Karpas-422 (cell line): ENCODE data around the gene CACTIN. TPM values are rescaled to one million over a fixed set of nuclear protein-coding genes. Genes with fewer than 3 reads are reported as not detected.
A peak's percentile ranks its signal among the peaks of the same experiment; 100 is the strongest.
"Not testable (repeated sequence)": the region's sequence is repeated elsewhere in the genome, so short reads cannot be mapped to it uniquely, and the experiment has no call there.

Source experiments
- DNase-seq: peaks from one replicate; pipeline ENCODE4 v3.0.0-alpha.2; 2015
- H2AFZ ChIP-seq: fragments of 200-600 bp; sonication (generic); 2 replicates; pipeline ENCODE4 v1.6.1; 2014; ENCODE audit warnings: antibody characterized with exemption, low read length, mixed read lengths
- H3K27ac ChIP-seq: fragments of 200-600 bp; sonication (generic); 2 replicates; pipeline ENCODE4 v1.5.1; 2014; ENCODE audit warnings: mild to moderate bottlenecking, low read length, moderate library complexity
- H3K27me3 ChIP-seq: fragments of 200-600 bp; sonication (generic); 2 replicates; pipeline ENCODE4 v1.6.1; 2014; ENCODE audit warnings: low read length, mixed read lengths
- H3K36me3 ChIP-seq: fragments of 200-600 bp; sonication (generic); 2 replicates; pipeline ENCODE4 v1.6.1; 2014; ENCODE audit warnings: low read length, mixed read lengths; ENCODE audit not compliant: insufficient read depth
- H3K4me1 ChIP-seq: fragments of 200-600 bp; sonication (generic); 2 replicates; pipeline ENCODE4 v1.6.1; 2014; ENCODE audit warnings: mild to moderate bottlenecking, low read length, mixed read lengths
- H3K4me2 ChIP-seq: fragments of 200-600 bp; sonication (generic); 2 replicates; pipeline ENCODE4 v1.6.1; 2014; ENCODE audit warnings: low read length, low read depth, mild to moderate bottlenecking; ENCODE audit not compliant: poor library complexity, severe bottlenecking
- H3K4me3 ChIP-seq: fragments of 200-600 bp; sonication (generic); 2 replicates; pipeline ENCODE4 v1.5.1; 2014; ENCODE audit warnings: mild to moderate bottlenecking, antibody characterized with exemption, low read length, mixed read lengths
- H3K79me2 ChIP-seq: fragments of 200-600 bp; sonication (generic); 2 replicates; pipeline ENCODE4 v1.6.1; 2014; ENCODE audit warnings: mild to moderate bottlenecking, low read length, mixed read lengths
- H3K9ac ChIP-seq: fragments of 200-600 bp; sonication (generic); 2 replicates; pipeline ENCODE4 v1.6.0; 2014; ENCODE audit warnings: low read length
- H3K9me2 ChIP-seq: fragments of 200-600 bp; sonication (generic), shearing (Covaris generic); replicated peaks from 2 replicates; pipeline ENCODE4 v1.6.0; 2014; ENCODE audit warnings: mild to moderate bottlenecking, low read length, moderate library complexity; ENCODE audit not compliant: insufficient read depth
- H3K9me3 ChIP-seq: fragments of 300-700, 200-600 bp; sonication (generic); 2 replicates; pipeline ENCODE4 v1.6.1; 2014; ENCODE audit warnings: low read length, mixed read lengths
- H4K20me1 ChIP-seq: fragments of 200-600 bp; sonication (generic); 2 replicates; pipeline ENCODE4 v1.6.1; 2014; ENCODE audit warnings: mild to moderate bottlenecking, antibody characterized with exemption, low read length, low read depth; ENCODE audit not compliant: insufficient read depth
- small RNA-seq: library from RNA; depleted of rRNA; stranded (forward); fragments of <200 nt; gene quantifications from one replicate; pipeline ENCODE3, GENCODE V24; 2014
- total RNA-seq: library from RNA; depleted of rRNA; stranded (reverse); fragments of >200 nt; shearing (Covaris generic); gene quantifications from 2 replicates; pipeline ENCODE4 v1.2.3, GENCODE V29; 2014; ENCODE audit warnings: low replicate concordance; rRNA removed

Gene CACTIN
- total RNA-seq, 1 experiment from 2014 or later = 9.5 TPM

DNA sequence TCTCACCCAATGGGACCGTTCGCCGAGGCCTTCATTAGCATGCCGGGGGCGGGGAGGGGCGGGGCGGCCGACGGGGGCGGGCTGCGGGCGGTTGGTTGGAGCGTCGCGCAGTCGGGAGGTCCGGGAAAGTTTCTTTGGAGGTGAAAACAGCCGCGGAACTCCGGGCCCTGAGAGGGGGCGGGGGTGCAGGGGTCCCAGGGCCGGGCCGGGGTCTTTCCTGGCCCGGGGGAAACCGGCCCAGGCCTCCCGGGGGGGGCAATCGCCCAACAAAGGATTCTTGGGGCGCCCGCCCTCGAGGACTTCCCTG is 53.8 kb downstream of the CACTIN start, which contains the start of gene HMG20B:
Gene HMG20B (plus strand): TSS at position 90 of the 307 bp plus-strand sequence. CDS start 366 bp downstream, outside the sequence.
- H3K27ac ChIP-seq = peak within 1 kb of the TSS; percentile 68
- H2AFZ ChIP-seq = peak within 1 kb of the TSS; percentile 88; the same call in 1 of the 2 replicates
- H3K4me2 ChIP-seq = peak within 1 kb of the TSS; percentile 99
- no peaks in the 10 kb centered on the region for H3K27me3 ChIP-seq
- no peaks in the 10 kb centered on the region for H3K9me2 ChIP-seq
- DNase-seq = no peak
- peaks cover 13% of the 10 kb centered on the region for H3K79me2 ChIP-seq
- peak within 1 kb of the TSS; percentile 94 for H3K9ac ChIP-seq
- peak within 1 kb of the TSS; percentile 97 for H3K4me3 ChIP-seq
- peaks cover 10% of the 10 kb centered on the region; the same call in 1 of the 2 replicates for H3K36me3 ChIP-seq
- H4K20me1 ChIP-seq = peaks cover 7% of the 10 kb centered on the region; the same call in 1 of the 2 replicates
- H3K9me3 ChIP-seq = no peaks in the 10 kb centered on the region
- H3K4me1 ChIP-seq = peaks cover 13% of the 10 kb centered on the region

DNA sequence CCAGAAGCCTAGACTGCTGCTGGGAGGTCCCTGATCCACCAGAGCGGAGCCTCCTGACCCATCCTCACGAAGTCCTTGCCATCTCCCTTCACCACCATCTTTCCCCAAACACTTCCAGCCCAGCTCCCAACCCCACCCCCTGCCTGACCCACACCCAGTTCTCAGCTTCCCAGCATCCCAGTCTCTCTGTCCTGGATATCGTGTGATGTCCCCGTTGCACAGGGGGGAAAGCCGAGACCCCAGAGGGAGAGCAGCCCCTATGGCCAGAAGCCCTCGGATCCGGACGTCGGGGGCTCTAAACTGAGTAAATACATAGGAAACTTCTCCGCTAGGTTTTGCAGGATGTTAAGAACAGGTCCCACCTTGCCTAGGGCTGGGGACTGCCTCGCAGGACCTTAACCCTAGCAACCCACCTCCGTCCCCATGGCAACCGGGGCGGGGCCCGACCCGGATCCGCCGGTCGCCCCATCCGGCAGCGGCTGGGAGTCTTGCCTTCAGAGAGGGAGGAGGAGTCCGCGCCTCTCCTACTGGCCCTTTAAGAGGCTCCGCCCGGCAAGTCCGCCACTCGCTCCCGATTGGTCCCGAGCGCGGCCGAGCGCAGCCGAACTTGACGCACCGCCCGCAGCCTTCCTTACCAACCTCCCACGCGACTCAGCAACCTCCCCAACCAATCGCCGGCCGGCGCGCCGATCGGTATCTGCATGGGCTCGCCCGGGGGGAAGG is 54.3 kb downstream of the CACTIN start:
- H3K9ac ChIP-seq = peak overlapping the region; percentile 89
- H3K27me3 ChIP-seq = no peaks in the 10 kb centered on the region
- H3K36me3 ChIP-seq = peaks cover 10% of the 10 kb centered on the region; the same call in 1 of the 2 replicates
- peak; percentile 100 for DNase-seq
- no peaks in the 10 kb centered on the region for H3K9me3 ChIP-seq
- peak overlapping the region; percentile 99 for H3K4me2 ChIP-seq
- peak overlapping the region; percentile 86 for H3K4me3 ChIP-seq
- peaks cover 13% of the 10 kb centered on the region for H3K4me1 ChIP-seq
- H4K20me1 ChIP-seq = peaks cover 7% of the 10 kb centered on the region; the same call in 1 of the 2 replicates
- H2AFZ ChIP-seq = peak overlapping the region; percentile 88; the same call in 1 of the 2 replicates
- peaks cover 13% of the 10 kb centered on the region for H3K79me2 ChIP-seq
- H3K9me2 ChIP-seq = no peaks in the 10 kb centered on the region
- H3K27ac ChIP-seq = no peak overlapping the region

- no peaks in the 10 kb centered on the region for H3K27me3 ChIP-seq
- H2AFZ ChIP-seq = no peak overlapping the region
- H3K9me3 ChIP-seq = no peaks in the 10 kb centered on the region
- H3K4me1 ChIP-seq = peaks cover 13% of the 10 kb centered on the region
- DNase-seq = no peak
- no peak overlapping the region for H3K27ac ChIP-seq
- no peak overlapping the region for H3K4me3 ChIP-seq
- H4K20me1 ChIP-seq = peaks cover 7% of the 10 kb centered on the region; the same call in 1 of the 2 replicates
- H3K79me2 ChIP-seq = peaks cover 13% of the 10 kb centered on the region
- no peak overlapping the region for H3K9ac ChIP-seq
- no peak overlapping the region for H3K4me2 ChIP-seq
- H3K36me3 ChIP-seq = peaks cover 7% of the 10 kb centered on the region; the same call in 1 of the 2 replicates
- H3K9me2 ChIP-seq = no peaks in the 10 kb centered on the region
These were observed 56.0 kb downstream of the CACTIN start for GRCh38 chr19:3570606-3571011.

GRCh38 chr19:3570042-3570441 is 56.5 kb downstream of the CACTIN start:
- H2AFZ ChIP-seq, H3K36me3 ChIP-seq, H3K4me3 ChIP-seq, H3K4me2 ChIP-seq, H4K20me1 ChIP-seq, DNase-seq, H3K9me3 ChIP-seq, H3K9me2 ChIP-seq, H3K27ac ChIP-seq, H3K9ac ChIP-seq, H3K27me3 ChIP-seq: not testable (repeated sequence)
- peaks cover 13% of the 10 kb centered on the region for H3K4me1 ChIP-seq
- peaks cover 13% of the 10 kb centered on the region for H3K79me2 ChIP-seq

DNA sequence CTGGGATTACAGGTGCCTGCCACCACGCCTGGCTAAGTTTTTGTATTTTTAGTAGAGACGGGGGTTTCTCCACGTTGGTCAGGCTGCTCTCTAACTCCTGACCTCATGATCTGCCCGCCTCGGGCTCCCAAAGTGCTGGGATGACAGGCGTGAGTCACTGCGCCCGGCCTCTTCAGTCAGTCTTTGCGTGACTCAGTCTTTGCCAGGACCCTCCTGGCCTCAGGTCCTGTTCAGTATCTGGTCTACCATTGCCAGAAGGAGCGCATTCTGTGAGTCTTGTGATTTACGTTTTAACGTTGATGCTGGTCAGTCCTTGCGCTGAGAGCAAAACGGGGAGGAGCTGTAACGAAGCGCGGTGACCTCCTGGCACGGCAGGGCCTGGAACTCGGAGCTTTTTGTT is 61.5 kb downstream of the CACTIN start:
- Histone ChIP-seq H4K20me1 (no peaks in the 10 kb centered on the region), H3K27ac (no peak overlapping the region), H3K27me3 (no peaks in the 10 kb centered on the region), H3K4me3 (no peak overlapping the region), H3K4me2 (no peak overlapping the region), H3K79me2 (no peaks in the 10 kb centered on the region), H3K9me2 (no peaks in the 10 kb centered on the region), H2AFZ (no peak overlapping the region), H3K9ac (no peak overlapping the region), H3K9me3 (no peaks in the 10 kb centered on the region), H3K4me1 (peaks cover 3% of the 10 kb centered on the region; the same call in 1 of the 2 replicates), H3K36me3 (no peaks in the 10 kb centered on the region)
- no peak for DNase-seq

GRCh38 chr19:3563709-3564524 is 62.7 kb downstream of the CACTIN start:
- Histone ChIP-seq H3K27me3 (no peaks in the 10 kb centered on the region), H4K20me1 (no peaks in the 10 kb centered on the region), H3K27ac (no peak overlapping the region), H3K4me2 (no peak overlapping the region), H3K4me1 (no peaks in the 10 kb centered on the region), H3K9me2 (no peaks in the 10 kb centered on the region), H3K79me2 (no peaks in the 10 kb centered on the region), H2AFZ (no peak overlapping the region), H3K9me3 (no peaks in the 10 kb centered on the region), H3K9ac (no peak overlapping the region), H3K36me3 (no peaks in the 10 kb centered on the region), H3K4me3 (no peak overlapping the region)
- no peak for DNase-seq

Small RNA genes lying within 50 kb of the gene (small RNA-seq; reads per million reads assigned to genes)
- 0.12 reads per million for gene AC005786.1

Other genes with a start within 250 kb of the CACTIN start
- 0.89 and 1.2 TPM in 2 replicates for gene SMIM24, start 146.3 kb downstream of the CACTIN start, total RNA-seq
- gene SMIM44, start 143.3 kb downstream of the CACTIN start, total RNA-seq = not detected in 2 replicates
- gene DOHH, start 126.1 kb downstream of the CACTIN start, total RNA-seq = 0.89 and 10.4 TPM in 2 replicates
- 22.8 and 41.6 TPM in 2 replicates for gene FZR1, start 120.5 kb downstream of the CACTIN start, total RNA-seq
- 0.29 TPM in 1 of 2 replicates, not detected in the other for gene TEKTIP1, start 87.6 kb downstream of the CACTIN start, total RNA-seq
- 34.5 and 102 TPM in 2 replicates for gene MFSD12, start 69.2 kb downstream of the CACTIN start, total RNA-seq
- 53.7 and 127 TPM in 2 replicates for gene HMG20B, start 53.8 kb downstream of the CACTIN start, total RNA-seq
- gene GIPC3, start 41.3 kb downstream of the CACTIN start, total RNA-seq = not detected in 2 replicates
- 0.15 and 0.22 TPM in 2 replicates for gene TBXA2R, start 19.9 kb downstream of the CACTIN start, total RNA-seq
- gene PIP5K1C, start 73.7 kb upstream of the CACTIN start, total RNA-seq = 4.2 and 4.4 TPM in 2 replicates
- not detected in 2 replicates for gene TJP3, start 81.6 kb upstream of the CACTIN start, total RNA-seq
- gene APBA3, start 134.9 kb upstream of the CACTIN start, total RNA-seq = 14.7 and 55.0 TPM in 2 replicates
- gene MRPL54, start 135.9 kb upstream of the CACTIN start, total RNA-seq = 44.2 and 76.7 TPM in 2 replicates
- not detected in 2 replicates for gene RAX2, start 145.4 kb upstream of the CACTIN start, total RNA-seq
- not detected in 2 replicates for gene MATK, start 159.6 kb upstream of the CACTIN start, total RNA-seq
- gene ZFR2, start 242.2 kb upstream of the CACTIN start, total RNA-seq = not detected in 2 replicates